ENCODE results near the gene SIM2. TPM values are rescaled to one million over a fixed set of nuclear protein-coding genes. Genes with fewer than 3 reads are reported as not detected.
A peak's percentile ranks its signal among the peaks of the same experiment; 100 is the strongest.

Gene SIM2
- total RNA-seq, 4 donors from 2014 or later, result 1.00 to 9.3 (median 4.1) TPM

- in situ Hi-C loops (cut with MboI; ENCODE audit: low sequenced_read_pairs in 4 of 4) (no loop called here), intact Hi-C loops (cut with DNase I; ENCODE audit: low total_unique reads) (no loop called here)
- ATAC-seq, result no peak
- Histone ChIP-seq H3K4me1 (peaks cover 10 to 18% of the 10 kb centered on the region in 2 donors), H3K36me3 (no peaks in the 10 kb centered on the region), H3K9me3 (no peaks in the 10 kb centered on the region), H3K27ac (no peak overlapping the region), H3K4me3 (peak overlapping the region in 3 of 4 donors; percentile 6 to 56 (median 15)), H3K27me3 (peaks cover 26 to 98% (median 80%) of the 10 kb centered on the region in 3 donors)
- DNase-seq, result no peak
- TF ChIP-seq POLR2A (IDR thresholded peaks at IDR 0.05), result no peak
These were observed 10.3 kb downstream of the SIM2 start for GRCh38 chr21:36709030-36709867.

DNA sequence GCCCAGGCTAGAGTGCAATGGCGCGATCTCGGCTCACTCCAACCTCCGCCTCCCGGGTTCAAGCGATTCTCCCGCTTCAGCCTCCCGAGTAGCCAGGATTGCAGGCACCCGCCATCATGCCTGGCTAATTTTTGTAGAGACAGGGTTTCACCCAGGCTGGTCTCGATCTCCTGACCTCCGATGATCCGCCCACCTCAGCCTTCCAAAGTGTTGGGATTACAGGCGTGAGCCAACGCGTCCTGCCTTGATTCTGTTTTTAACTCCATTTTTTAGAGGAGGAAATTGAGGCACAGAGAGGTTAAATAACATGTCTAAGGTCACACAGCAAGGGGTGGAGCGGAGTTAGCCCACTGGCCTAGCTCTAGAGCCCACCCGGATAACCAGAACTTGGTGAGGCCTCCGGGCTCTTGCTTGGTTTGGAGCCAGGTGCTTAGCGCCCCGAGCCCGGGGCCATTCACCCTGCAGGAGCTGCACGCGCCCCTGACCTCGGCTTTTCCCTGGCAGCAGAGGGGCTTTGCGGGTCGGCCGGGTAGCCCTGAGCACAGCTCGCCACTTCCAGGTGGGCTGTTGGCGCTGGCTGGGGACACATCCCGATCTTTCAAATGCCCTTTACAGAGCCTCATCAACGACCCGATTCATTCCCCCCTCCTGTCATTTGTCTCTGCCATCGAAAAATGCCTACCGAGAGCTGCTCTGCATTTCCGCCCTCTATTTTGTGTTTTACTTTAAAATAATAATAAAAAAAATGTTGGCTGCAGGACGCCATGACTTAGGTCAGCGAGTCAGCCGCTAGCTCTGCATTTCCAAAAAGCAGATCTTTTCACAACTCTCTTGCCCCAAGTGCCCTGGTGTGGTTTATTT, 11.2 kb downstream of the SIM2 start:
- Histone ChIP-seq H3K27ac (no peak overlapping the region), H3K9me3 (no peaks in the 10 kb centered on the region), H3K36me3 (no peaks in the 10 kb centered on the region), H3K4me3 (no peak overlapping the region), H3K27me3 (peaks cover 26 to 98% (median 81%) of the 10 kb centered on the region in 3 donors), H3K4me1 (peaks cover 10 to 15% of the 10 kb centered on the region in 2 donors)
- ATAC-seq, result no peak
- no peak for DNase-seq
- in situ Hi-C loops (cut with MboI; ENCODE audit: low sequenced_read_pairs in 4 of 4), result no loop called here
- intact Hi-C loops (cut with DNase I; ENCODE audit: low total_unique reads), result no loop called here
- TF ChIP-seq CTCF (IDR thresholded peaks at IDR 0.05 in 4 of 5, conservative IDR thresholded peaks at IDR 0.05 in 1 of 5) (no peak), POLR2A (IDR thresholded peaks at IDR 0.05) (no peak)

DNA sequence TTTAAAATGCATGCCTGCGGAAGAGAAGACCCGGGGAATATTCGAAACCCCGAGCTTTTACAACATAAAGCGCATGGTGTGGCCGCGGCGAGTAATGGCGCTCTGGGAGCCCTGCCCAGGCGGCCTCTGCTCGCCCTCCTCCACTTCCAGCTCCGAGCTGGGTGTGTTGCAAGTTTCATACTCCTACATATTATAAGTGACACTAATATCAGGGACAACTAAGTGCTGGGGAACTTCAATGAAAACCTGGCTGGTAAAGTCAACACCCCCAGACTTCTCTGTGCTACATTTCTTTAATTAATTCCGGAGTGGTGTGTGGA, 11.8 kb downstream of the SIM2 start:
- TF ChIP-seq POLR2A (IDR thresholded peaks at IDR 0.05) (no peak), CTCF (IDR thresholded peaks at IDR 0.05 in 4 of 5, conservative IDR thresholded peaks at IDR 0.05 in 1 of 5) (no peak)
- peaks cover 26 to 92% (median 78%) of the 10 kb centered on the region in 3 donors for H3K27me3 ChIP-seq
- H3K36me3 ChIP-seq, result no peaks in the 10 kb centered on the region
- ATAC-seq (no peak), DNase-seq (no peak)
- H3K9me3 ChIP-seq, result no peaks in the 10 kb centered on the region
- no peak overlapping the region for H3K4me3 ChIP-seq
- H3K27ac ChIP-seq, result no peak overlapping the region
- peaks cover 10 to 11% of the 10 kb centered on the region in 2 donors for H3K4me1 ChIP-seq
- in situ Hi-C loops (cut with MboI; ENCODE audit: low sequenced_read_pairs in 4 of 4) (no loop called here), intact Hi-C loops (cut with DNase I; ENCODE audit: low total_unique reads) (no loop called here)

DNA sequence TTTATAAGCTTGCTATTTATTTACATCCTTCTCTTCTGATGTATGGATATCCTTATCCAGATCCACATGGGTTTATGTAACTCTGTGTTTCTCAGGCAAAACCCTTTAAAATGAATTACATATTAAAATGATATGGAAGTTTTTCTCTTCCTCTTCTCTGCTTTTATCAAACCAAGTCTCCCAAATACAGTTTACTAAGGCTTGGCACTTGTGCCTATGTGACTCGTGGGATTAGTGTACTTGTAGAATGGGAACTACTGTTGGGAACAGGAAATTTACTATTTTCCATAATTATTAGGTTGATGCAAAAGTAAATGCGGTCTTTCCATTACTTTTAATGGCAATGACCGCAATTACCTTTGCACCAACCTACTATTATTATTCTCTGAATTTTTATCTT, 14.8 kb downstream of the SIM2 start:
- H3K27me3 ChIP-seq, result peaks cover 7 to 73% (median 47%) of the 10 kb centered on the region in 3 donors
- no peak for DNase-seq

More for the DNA sequence above, 14.8 kb downstream of the SIM2 start:
- no peak for ATAC-seq
- Histone ChIP-seq H3K36me3 (no peaks in the 10 kb centered on the region), H3K9me3 (no peaks in the 10 kb centered on the region), H3K4me1 (peaks cover 2% of the 10 kb centered on the region in 2 donors), H3K27ac (no peak overlapping the region), H3K4me3 (no peak overlapping the region)
- TF ChIP-seq CTCF (IDR thresholded peaks at IDR 0.05 in 4 of 5, conservative IDR thresholded peaks at IDR 0.05 in 1 of 5), result no peak
- no peak for TF ChIP-seq POLR2A (IDR thresholded peaks at IDR 0.05)
- intact Hi-C loops (cut with DNase I; ENCODE audit: low total_unique reads), result no loop called here
- in situ Hi-C loops (cut with MboI; ENCODE audit: low sequenced_read_pairs in 4 of 4), result no loop called here
